KOPT-K1 (cell line): Measurements from ENCODE around the gene CLSTN2.

Source experiments
- H3K27ac ChIP-seq: fragments of 200-600 bp; sonication (generic); 2 replicates; pipeline ENCODE4 v1.5.1; 2016; ENCODE audit warnings: antibody characterized with exemption, mild to moderate bottlenecking, low read depth, low read length; ENCODE audit not compliant: poor library complexity, severe bottlenecking
- H3K36me3 ChIP-seq: fragments of 200-600 bp; sonication (generic); 2 replicates; pipeline ENCODE4 v1.5.1; 2017; ENCODE audit warnings: antibody characterized with exemption, mild to moderate bottlenecking, low read length, moderate library complexity; ENCODE audit not compliant: insufficient read depth
- H3K9me3 ChIP-seq: fragments of 200-600 bp; sonication (generic); 2 replicates; pipeline ENCODE4 v1.5.1; 2017; ENCODE audit warnings: antibody characterized with exemption, low read length, mild to moderate bottlenecking; ENCODE audit not compliant: insufficient read depth, poor library complexity, severe bottlenecking

Gene CLSTN2

DNA sequence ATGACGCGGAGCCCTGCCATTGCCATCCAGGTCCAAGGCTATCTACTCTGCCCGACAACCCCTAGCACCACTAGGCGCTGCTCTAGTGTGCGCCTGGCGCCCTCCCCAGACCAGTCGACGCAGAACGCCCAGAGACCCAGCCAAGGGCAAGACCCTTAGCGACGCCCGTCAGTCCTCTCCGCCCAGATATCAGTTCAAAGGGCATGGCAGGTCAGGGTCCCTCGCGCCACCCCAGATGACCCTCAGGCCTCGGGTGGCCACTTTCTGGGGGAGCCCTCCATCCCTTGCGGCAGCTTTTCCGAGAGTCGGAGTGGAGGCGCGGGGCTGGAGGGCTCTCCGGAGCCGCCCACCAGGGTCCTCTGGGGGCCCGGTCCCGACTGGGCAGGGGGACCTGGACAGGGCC, 371 bp upstream of the CLSTN2 start:
- Histone ChIP-seq H3K9me3 (no peaks in the 10 kb centered on the region), H3K36me3 (no peaks in the 10 kb centered on the region), H3K27ac (no peak overlapping the region)

DNA sequence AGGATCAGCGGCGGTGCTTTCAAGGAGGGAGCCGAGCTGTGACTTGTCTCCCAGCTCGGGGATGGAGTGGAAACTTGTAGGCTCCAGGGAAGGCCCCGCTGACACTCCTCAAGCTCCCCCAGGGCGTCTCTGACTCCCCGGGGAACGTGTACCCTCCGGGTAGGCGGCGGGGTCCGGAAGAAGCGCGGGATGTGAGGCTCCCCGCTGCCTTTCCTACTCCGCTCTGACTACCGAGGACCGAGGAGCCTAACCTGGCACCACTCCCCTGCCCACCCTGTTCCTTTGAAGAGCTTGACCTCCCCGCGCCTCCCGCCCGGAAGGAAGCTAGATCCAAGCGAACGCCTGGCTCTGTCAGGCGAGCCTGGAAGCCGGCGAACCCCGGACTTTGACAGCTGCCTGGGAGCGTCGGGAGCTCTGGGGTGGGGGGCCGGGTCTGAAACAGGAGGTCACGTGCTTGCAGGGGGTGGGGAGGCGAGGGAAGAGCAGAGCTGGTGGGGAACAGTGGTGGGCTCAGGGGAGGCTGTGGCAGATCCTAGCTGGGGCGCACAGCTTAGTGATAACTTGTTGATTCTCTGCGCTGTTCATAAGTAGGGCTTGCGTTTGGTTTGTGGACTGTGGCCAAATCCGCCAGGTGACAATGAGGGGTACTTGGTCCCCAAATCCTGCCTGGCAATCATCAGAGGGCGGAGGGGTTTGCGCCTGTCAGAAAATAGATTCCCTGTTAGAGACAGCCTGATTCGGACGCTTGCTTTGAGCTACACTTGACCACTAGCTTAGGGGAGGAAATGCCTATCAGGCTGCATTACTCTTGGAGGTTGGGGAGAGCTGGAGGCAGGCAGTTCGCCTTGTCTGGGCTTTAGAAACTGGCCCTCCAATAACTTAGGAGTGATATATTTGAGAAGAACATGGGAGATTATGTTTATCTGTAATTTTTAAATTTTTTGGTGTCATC, 1.2 kb downstream of the CLSTN2 start:
- H3K36me3 ChIP-seq, result no peaks in the 10 kb centered on the region
- no peaks in the 10 kb centered on the region for H3K9me3 ChIP-seq
- no peak overlapping the region for H3K27ac ChIP-seq

DNA sequence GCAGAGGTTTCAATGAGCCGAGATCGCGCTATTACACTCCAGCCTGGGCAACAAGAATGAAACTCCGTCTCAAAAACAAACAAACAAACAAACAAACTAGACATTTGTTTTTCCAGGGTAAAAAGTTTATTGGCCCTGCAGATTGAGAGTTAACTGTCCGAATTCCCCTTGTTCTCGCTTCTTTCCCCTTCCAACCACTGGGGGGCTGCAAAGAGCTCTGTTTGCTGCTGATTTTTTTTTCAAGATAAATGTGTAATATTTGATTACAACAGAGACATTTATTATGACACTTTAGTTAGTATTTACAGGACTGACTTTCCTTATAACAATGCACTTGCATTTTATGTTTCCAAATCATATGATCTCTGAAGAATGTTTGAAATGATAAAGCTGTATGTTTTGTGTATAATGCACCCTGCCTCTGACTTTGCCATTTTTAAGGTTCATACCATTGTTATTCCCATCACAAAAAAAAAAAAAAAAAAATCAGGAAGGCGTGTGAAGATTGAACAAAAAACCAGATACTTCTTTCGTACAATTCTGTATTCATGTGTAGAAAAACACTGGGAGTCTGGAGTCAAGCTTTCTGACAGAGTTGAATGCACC, 2.8 kb downstream of the CLSTN2 start:
- Histone ChIP-seq H3K9me3 (no peaks in the 10 kb centered on the region), H3K36me3 (no peaks in the 10 kb centered on the region), H3K27ac (no peak overlapping the region)

DNA sequence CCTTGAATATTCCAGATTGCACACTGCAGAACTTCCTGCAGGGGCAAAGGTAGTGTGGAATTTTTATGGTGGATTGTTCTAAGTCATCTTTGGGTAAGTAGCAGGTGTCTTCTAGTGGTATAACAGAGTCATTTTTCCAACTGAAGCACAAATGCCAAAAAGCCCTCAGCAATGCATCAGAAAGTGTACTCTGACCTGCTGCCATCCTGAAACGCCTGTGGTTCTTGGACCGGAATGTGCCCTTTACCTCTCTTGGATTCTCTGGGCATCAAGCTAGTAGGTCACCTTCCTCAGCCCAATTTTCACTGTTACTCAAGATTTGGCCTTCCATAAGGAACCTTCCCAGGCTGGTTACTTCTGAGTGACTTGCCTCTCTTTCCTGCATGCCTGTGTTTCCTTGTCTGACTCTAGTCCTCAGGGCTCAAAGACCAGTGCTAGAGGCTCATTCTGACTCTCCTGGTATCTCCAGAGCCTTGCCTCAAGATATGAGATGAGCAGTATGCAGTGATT, 4.8 kb downstream of the CLSTN2 start:
- H3K9me3 ChIP-seq, result no peaks in the 10 kb centered on the region

DNA sequence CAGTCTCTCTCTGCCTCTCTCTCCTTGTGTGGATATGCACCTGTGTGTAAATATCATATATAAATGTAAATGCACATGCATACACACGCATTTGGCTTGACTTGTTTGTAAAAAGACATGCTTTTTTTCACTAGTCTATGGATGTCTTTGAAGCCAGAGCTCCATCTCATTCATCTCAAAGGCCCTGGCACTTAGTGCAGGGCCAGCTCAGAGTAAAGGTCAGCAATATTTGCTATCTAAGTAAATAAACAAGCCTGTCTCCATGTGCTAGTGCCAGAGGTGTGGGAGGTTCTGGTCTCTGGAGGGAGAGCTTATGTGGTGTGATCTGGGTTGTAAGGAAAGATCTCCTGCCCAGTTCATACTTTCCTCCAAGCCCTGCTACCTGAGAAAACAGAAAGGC, 5.6 kb downstream of the CLSTN2 start:
- Histone ChIP-seq H3K9me3 (no peaks in the 10 kb centered on the region), H3K36me3 (no peaks in the 10 kb centered on the region), H3K27ac (no peak overlapping the region)

More for the DNA sequence above, 4.8 kb downstream of the CLSTN2 start:
- H3K36me3 ChIP-seq, result no peaks in the 10 kb centered on the region
- no peak overlapping the region for H3K27ac ChIP-seq

DNA sequence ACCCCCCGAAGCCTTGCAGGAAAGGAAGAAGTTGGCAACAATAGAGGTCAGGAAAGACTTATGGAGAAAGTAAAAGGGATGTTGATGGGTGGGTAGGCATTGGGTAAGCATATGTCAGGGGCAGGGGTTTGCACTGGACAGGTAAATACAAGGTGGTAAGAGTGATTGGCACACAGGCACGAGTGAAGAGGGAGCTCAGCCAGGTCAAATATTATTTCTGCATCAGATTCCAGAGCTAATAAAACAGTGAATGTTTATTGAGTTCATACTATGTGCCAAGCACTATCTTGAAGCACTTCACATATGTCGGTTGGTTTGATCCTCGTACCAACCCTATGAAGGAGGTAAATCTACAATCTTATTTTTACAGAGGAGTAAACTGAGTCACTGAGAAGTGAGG, 6.6 kb downstream of the CLSTN2 start:
- Histone ChIP-seq H3K9me3 (no peaks in the 10 kb centered on the region), H3K36me3 (no peaks in the 10 kb centered on the region), H3K27ac (no peak overlapping the region)

DNA sequence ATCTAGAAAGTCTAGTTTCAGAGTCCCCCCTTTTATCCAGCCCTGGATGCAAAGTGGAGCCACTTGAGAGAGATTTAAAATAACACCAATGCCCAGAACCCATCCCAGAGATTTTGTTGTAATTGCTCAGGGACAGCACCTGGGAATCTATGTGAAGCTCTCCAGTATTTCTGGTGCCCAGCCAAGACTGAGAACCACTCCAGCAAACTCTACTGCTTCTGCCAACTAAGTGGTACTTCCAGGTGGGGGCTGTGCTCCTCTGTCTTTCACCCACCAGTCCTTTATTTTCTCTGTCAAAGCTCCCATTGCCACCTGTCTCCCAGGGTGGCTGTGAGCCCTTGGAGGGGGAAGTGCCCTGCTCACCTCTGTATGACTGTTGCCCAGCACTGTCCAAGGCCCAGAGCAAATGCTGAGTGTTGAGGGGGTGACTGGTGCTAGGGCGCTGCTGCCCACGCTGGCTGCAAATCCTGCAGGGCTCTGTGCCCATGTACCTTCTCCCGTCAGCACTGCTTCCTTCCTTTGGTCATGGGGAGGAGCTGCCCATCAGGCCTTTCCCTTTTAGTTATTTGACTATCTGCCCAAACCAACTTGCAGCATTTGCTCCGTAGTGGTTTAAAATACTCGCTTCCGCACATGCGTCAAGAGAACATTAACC, 9.4 kb downstream of the CLSTN2 start:
- Histone ChIP-seq H3K9me3 (no peaks in the 10 kb centered on the region), H3K27ac (no peak overlapping the region), H3K36me3 (no peaks in the 10 kb centered on the region)

DNA sequence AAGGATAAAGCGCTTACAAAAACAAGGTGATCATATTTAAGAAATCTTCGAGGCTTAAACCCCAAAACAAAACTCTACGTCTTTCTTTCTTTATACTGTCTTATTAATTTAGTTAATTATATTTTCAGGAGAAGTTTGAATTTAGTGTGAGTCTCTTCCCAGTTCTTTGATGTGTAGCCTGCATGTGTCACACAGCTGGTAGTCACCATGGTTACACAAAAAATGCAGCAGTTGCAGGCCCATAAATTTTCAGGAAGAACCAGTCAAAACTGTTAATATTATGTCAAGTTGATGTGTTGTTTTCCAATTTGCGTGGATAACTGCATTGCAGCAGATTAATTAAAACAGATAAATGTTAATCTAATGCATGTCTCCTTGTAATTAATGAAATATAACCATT, 10.4 kb downstream of the CLSTN2 start:
- no peak overlapping the region for H3K27ac ChIP-seq
- no peaks in the 10 kb centered on the region for H3K9me3 ChIP-seq
- no peaks in the 10 kb centered on the region for H3K36me3 ChIP-seq

DNA sequence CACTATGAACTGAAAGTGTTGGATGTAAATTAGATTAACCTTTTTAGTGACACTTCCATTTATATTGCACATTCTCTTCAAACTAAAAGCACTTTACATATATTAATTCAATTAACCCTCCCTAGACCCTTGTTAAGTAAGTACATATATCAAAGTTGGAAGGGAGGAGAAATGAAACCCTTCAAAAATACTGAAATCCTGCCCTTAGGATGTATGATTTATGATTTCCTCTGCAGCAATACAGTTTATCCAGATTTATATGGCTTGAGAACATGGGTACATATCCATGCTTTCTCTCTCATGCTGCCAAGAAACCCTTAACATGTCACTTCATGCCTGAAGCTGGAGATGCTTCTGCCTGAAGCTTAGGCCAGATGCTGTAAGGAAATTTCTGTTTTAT, 11.0 kb downstream of the CLSTN2 start:
- H3K36me3 ChIP-seq, result no peaks in the 10 kb centered on the region
- H3K27ac ChIP-seq, result no peak overlapping the region
- H3K9me3 ChIP-seq, result no peaks in the 10 kb centered on the region

DNA sequence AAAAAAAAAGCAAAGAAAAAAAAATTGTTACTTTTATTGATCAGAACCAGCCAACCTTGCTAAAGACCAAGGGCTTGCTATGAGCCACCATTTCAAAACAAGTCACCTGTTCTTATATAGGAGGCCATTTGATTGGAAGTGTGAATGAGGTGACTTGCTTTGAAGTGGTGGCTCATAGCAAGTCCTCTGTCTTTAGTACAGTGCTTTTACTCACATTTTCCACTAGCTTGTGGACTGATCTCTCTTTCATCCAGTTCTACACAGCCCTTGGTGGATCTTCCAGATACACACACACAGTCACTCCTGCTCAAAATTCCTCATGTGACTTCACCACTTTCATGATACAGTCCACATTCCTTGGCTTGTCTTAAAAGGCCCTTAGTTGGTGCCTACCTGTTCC, 13.5 kb downstream of the CLSTN2 start:
- Histone ChIP-seq H3K27ac (no peak overlapping the region), H3K9me3 (no peaks in the 10 kb centered on the region), H3K36me3 (no peaks in the 10 kb centered on the region)

DNA sequence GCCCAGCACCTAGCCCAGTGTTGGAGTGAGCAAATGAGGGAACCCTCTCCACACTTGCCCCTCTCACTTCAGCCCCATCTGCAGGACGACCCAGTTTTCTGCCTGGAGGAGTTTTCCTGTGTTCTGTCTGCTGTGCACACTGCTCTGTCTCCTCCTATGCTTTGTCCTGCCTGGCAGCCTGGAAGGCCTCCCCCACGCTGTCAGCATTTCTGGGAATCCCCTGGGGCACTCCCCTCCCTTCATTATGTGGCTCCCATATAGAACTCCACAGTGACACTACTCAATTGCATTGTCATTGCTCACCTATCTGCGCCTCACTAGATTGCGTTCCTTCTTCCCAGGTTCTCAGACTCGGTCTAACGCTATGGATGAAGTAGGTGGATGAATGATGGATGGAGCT, 13.9 kb downstream of the CLSTN2 start:
- no peaks in the 10 kb centered on the region for H3K9me3 ChIP-seq
- H3K36me3 ChIP-seq, result no peaks in the 10 kb centered on the region
- no peak overlapping the region for H3K27ac ChIP-seq

DNA sequence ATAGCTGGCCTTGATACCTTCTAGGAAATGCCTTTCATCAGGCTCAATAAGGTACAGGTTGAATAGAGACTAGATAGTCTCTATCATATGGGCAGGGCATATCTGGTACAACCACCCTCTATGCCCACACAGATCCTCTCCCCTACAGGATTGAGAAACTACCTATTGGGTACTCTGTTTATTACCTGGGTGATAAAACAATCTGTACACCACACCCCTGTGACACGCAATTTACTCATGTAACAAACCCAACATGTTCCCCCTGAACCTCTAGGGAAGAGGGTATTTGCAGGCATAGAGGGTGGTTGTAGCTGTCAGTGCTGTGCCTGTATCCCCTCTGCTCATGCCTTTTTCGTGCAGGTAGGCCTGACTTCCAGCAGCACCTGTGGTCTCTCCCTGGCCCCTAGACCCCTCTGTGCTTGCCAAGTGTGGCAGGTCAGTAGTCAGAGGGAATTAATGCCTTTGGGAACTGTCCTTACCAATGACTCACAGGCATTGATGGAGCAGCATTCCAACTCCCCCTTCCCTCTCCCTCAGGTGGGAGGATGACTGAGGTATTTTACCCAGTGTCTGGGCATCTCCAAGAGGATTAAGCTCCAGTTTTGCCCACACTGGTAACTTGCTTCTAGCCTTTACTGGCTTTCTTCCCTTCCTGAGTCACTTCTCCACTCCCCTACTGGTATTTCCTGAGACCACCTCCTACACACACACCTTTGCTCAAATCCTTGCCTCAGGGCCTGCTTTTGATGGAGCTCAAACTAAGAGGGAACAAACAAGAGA, 18.3 kb downstream of the CLSTN2 start:
- no peak overlapping the region for H3K27ac ChIP-seq
- no peaks in the 10 kb centered on the region for H3K36me3 ChIP-seq
- H3K9me3 ChIP-seq, result no peaks in the 10 kb centered on the region

DNA sequence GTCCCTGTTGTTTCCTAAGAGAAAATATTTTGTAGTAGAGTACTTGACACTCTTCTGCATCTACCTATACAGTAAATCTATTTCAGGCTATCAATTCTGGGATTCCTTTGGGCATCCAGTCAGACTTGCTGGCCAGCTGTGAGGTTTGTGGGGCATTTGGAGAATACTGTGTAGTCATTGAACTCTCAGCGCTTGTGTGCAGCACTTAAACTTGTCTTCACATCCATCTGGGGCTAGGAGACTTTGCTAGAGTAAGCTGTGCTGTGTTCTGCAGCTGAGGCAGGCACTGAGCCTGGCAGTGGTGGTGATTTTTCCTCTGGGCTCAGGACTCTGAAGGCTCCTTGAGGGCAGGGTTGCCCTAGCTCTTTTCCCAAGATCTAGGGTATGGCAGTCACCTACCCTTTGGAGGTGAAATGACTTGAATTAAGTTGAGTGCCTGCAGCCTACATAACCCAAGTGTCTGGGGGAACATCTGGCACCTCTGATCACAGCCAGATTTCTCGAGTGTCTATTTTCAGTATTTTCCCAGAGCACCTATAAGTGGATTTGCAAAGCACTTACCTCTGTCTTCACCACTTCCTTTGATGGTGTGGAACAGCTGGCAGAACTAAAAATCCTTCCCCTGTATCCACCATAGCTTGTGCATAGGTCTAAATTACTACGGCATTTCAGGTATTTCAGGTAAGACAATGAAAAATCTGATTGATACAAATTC, 19.3 kb downstream of the CLSTN2 start:
- H3K9me3 ChIP-seq, result no peaks in the 10 kb centered on the region
- no peaks in the 10 kb centered on the region for H3K36me3 ChIP-seq
- no peak overlapping the region for H3K27ac ChIP-seq

DNA sequence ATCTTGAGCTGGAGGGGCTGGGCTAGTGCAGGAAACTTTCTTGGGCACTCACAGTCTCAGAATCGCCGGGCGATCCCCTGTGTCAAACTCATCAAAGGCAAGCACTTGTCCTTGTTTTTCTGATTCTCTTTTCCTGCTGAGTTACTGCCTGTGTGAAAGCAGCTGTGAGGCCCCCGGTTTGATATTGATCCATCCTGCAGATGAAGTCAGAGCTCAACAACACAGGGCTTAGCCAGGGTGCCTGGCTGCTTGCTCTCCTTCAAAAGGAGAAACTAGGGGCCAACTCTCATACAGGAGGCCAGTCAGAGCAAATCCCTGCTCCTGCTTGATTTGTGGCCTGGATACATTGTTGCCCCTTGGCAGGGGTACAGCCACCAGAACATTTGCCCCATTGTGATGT, 22.9 kb downstream of the CLSTN2 start:
- H3K36me3 ChIP-seq, result no peaks in the 10 kb centered on the region
- H3K9me3 ChIP-seq, result no peaks in the 10 kb centered on the region
- no peak overlapping the region for H3K27ac ChIP-seq
